HG03280 (cell line): ENCODE measurements around the gene RRP1.
A peak's percentile ranks its signal among the peaks of the same experiment; 100 is the strongest.

Experiments used
- ATAC-seq: cut with Tn5 transposase; IDR thresholded peaks from one replicate; pipeline ENCODE4 v1.9.1; 2021; ENCODE audit warnings: mild to moderate bottlenecking, moderate library complexity; ENCODE audit not compliant: unreplicated experiment

Gene RRP1

GRCh38 chr21:43789276-43790009 lies at the start of gene RRP1:
Gene RRP1, plus strand, starts transcription at chr21:43789577. Its CDS starts 53 bp downstream, at chr21:43789630.
- ATAC-seq = peak; percentile 88

- no peak for ATAC-seq
Observed at GRCh38 chr21:43739621-43740435, 49.5 kb upstream of the RRP1 start.

- ATAC-seq = no peak
Observed at GRCh38 chr21:43740497-43741156, 48.8 kb upstream of the RRP1 start.

- ATAC-seq = no peak
Observed at GRCh38 chr21:43741423-43742096, 47.8 kb upstream of the RRP1 start.

GRCh38 chr21:43743947-43744346 lies 45.4 kb upstream of the RRP1 start:
- ATAC-seq = no peak

- ATAC-seq = no peak
Observed at GRCh38 chr21:43744725-43745124, 44.7 kb upstream of the RRP1 start.

GRCh38 chr21:43745772-43746517 lies 43.4 kb upstream of the RRP1 start:
- ATAC-seq = no peak

GRCh38 chr21:43748622-43749021 lies 40.8 kb upstream of the RRP1 start:
- no peak for ATAC-seq

- no peak for ATAC-seq
Observed at GRCh38 chr21:43749651-43750262, 39.6 kb upstream of the RRP1 start.

- no peak for ATAC-seq
Observed at GRCh38 chr21:43750339-43751033, 38.9 kb upstream of the RRP1 start.

- no peak for ATAC-seq
Observed at GRCh38 chr21:43751955-43752591, 37.3 kb upstream of the RRP1 start.

- no peak for ATAC-seq
Observed at GRCh38 chr21:43752758-43753438, 36.5 kb upstream of the RRP1 start.

- ATAC-seq = no peak
Observed at GRCh38 chr21:43753439-43753799, 36.0 kb upstream of the RRP1 start.

- ATAC-seq = no peak
Observed at GRCh38 chr21:43754948-43755781, 34.2 kb upstream of the RRP1 start.

GRCh38 chr21:43755820-43756594 lies 33.4 kb upstream of the RRP1 start:
- no peak for ATAC-seq

- no peak for ATAC-seq
Observed at GRCh38 chr21:43757601-43758000, 31.8 kb upstream of the RRP1 start.
